ENCODE results near the gene RPTOR.

DNA sequence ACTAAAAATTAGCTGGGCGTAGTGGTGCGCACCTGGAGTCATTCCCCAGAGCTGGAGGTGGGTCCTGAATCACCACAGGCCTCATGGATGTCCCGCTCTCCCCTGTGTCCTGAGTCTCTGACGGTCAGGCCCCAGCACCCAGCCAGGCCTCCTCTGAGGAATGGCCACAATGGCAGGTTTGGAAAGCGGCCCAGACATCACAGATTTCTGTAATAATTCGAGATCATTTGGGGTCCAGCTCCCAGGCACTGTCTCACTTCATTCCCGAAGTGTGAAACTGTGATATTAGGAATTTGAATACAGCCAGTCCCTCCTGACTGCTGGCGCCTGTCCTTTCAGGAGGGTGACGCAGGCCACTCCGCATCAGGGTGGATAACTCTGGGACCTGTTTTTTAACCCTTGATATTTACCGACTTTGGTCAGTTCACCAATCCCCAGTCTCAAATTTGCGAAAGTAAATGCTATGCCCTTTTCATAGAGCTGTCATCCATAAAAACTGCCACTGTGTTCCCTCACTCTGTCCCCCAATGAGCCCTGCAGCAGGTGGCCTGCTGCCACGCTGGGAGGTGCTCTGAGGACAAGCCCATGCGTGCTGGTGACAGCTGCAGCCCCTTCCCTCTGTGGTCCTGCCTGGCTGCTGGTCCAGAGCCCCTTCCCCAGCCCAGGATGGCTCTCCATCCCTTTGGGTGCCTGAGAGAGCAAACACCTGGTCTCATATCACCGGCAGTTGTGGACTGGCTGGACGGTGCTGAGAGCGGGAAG lies 28.3 kb upstream of the RPTOR start:
- no peak for TF ChIP-seq POLR2A (IDR thresholded peaks at IDR 0.05; ENCODE audit: low read length)
- TF ChIP-seq GATA1 (IDR thresholded peaks at IDR 0.05; ENCODE audit: low read depth, low read length): no peak

Measured in erythroblast (primary cell).